Prostate gland (tissue), 2 donors: ENCODE results near the gene ETS2. TPM values are rescaled to one million over a fixed set of nuclear protein-coding genes. Genes with fewer than 3 reads are reported as not detected.

Source experiments
- DNase-seq: peaks from one replicate; pipeline ENCODE4 v3.0.0-alpha.2; 2019; ENCODE audit warnings: low spot score
- H3K27ac ChIP-seq, 2 donors: fragments of 200-600 bp; sonication (generic); 2 replicates each; pipeline ENCODE4 v1.5.1; 2017 to 2019
- H3K27me3 ChIP-seq: fragments of 200-600 bp; sonication (generic); replicated peaks from 2 replicates; pipeline ENCODE4 v1.5.1; 2019; ENCODE audit not compliant: insufficient read depth
- H3K36me3 ChIP-seq, 2 donors: fragments of 200-600 bp; sonication (generic); 1 replicate in 1 of 2; 2 replicates in 1 of 2; pipeline versions ENCODE4 v1.5.1 to v1.8.1; 2017 to 2019
- H3K4me1 ChIP-seq: fragments of 200-600 bp; sonication (generic); replicated peaks from 2 replicates; pipeline ENCODE4 v1.5.1; 2019
- H3K4me3 ChIP-seq, 2 donors: fragments of 200-600 bp; sonication (generic); 2 replicates each; pipeline ENCODE4 v1.5.1; 2017 to 2019
- H3K9me3 ChIP-seq: fragments of 200-600 bp; sonication (generic); 2 replicates; pipeline ENCODE4 v1.5.1; 2017
- POLR2A ChIP-seq: fragments of 450-650 bp; IDR thresholded peaks from one replicate; pipeline ENCODE4 v1.6.1; 2016; ENCODE audit warnings: antibody characterized with exemption, mild to moderate bottlenecking
- POLR2AphosphoS5 ChIP-seq: sonication (generic); formaldehyde crosslinking; IDR thresholded peaks from one replicate; pipeline ENCODE4 v1.6.1; 2017; ENCODE audit warnings: antibody characterized with exemption
- WGBS: methylation state at CpG from one replicate; pipeline ENCODE4 v1.1.5; 2018; 5-methylcytosine and 5-hydroxymethylcytosine counted together
- intact Hi-C: fragments of 100-400 bp; cut with DNase I; formaldehyde crosslinking; loops from one replicate; pipeline ENCODE4 v1.14.2; 2022
- total RNA-seq, 2 donors: library from RNA; depleted of rRNA; stranded (reverse); fragments of >200 nt; gene quantifications; one replicate each; pipeline ENCODE4 v1.1.0, GENCODE V29; 2016
- TF ChIP-seq, protein P1 (sequence below), 4 experiments: fragments of 200-600 bp in 2 of 4; fragments of 450-650 bp in 2 of 4; sonication (generic) in 2 of 4; IDR thresholded peaks; 1 replicate in 3 of 4; 2 replicates in 1 of 4; pipeline ENCODE4 v1.5.1; 2016 to 2019; ENCODE audit warnings: antibody characterized with exemption in 4 of 4, mild to moderate bottlenecking in 2 of 4, moderate library complexity in 2 of 4

Gene ETS2
- total RNA-seq, 2 donors from 2014 or later, result 53.3 to 80.2 TPM

GRCh38 chr21:38811257-38811656 lies 5.5 kb downstream of the ETS2 start:
- H3K4me3 ChIP-seq, result no peak overlapping the region
- DNase-seq, result no peak
- peaks cover 3% of the 10 kb centered on the region for H3K4me1 ChIP-seq
- H3K27me3 ChIP-seq, result no peaks in the 10 kb centered on the region
- no peaks in the 10 kb centered on the region for H3K9me3 ChIP-seq
- peak overlapping the region; percentile 89 to 91 for H3K27ac ChIP-seq
- intact Hi-C loops, result no loop called here
- TF ChIP-seq, protein P1, sequence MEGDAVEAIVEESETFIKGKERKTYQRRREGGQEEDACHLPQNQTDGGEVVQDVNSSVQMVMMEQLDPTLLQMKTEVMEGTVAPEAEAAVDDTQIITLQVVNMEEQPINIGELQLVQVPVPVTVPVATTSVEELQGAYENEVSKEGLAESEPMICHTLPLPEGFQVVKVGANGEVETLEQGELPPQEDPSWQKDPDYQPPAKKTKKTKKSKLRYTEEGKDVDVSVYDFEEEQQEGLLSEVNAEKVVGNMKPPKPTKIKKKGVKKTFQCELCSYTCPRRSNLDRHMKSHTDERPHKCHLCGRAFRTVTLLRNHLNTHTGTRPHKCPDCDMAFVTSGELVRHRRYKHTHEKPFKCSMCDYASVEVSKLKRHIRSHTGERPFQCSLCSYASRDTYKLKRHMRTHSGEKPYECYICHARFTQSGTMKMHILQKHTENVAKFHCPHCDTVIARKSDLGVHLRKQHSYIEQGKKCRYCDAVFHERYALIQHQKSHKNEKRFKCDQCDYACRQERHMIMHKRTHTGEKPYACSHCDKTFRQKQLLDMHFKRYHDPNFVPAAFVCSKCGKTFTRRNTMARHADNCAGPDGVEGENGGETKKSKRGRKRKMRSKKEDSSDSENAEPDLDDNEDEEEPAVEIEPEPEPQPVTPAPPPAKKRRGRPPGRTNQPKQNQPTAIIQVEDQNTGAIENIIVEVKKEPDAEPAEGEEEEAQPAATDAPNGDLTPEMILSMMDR (IDR thresholded peaks at IDR 0.05), result no peak
- TF ChIP-seq POLR2AphosphoS5, result peak; percentile 15
- H3K36me3 ChIP-seq, result peaks cover 3 to 11% of the 10 kb centered on the region in 2 donors
- WGBS, result 42% methylated on average over 8 of the region's 8 CpGs

- no peak for DNase-seq
- no peak overlapping the region for H3K4me3 ChIP-seq
- no peak for TF ChIP-seq POLR2A
- no peak for TF ChIP-seq POLR2AphosphoS5
- TF ChIP-seq, protein P1 (IDR thresholded peaks at IDR 0.05), result no peak
- WGBS, result 71% methylated on average over 2 of the region's 2 CpGs
- H3K27me3 ChIP-seq, result no peaks in the 10 kb centered on the region
- H3K9me3 ChIP-seq, result no peaks in the 10 kb centered on the region
- intact Hi-C loops, result no loop called here
- H3K27ac ChIP-seq, result peak overlapping the region in 1 of 2 donors; percentile 91
- peaks cover 3% of the 10 kb centered on the region for H3K4me1 ChIP-seq
- peaks cover 3 to 11% of the 10 kb centered on the region in 2 donors for H3K36me3 ChIP-seq
Observed at GRCh38 chr21:38813143-38813542, 7.4 kb downstream of the ETS2 start.

- intact Hi-C loops, result no loop called here
- H3K9me3 ChIP-seq, result no peaks in the 10 kb centered on the region
- TF ChIP-seq POLR2A (no peak), POLR2AphosphoS5 (peak; percentile 19)
- WGBS, result 75% methylated on average over 8 of the region's 8 CpGs
- H3K27ac ChIP-seq, result peak overlapping the region in 1 of 2 donors; percentile 91
- H3K4me1 ChIP-seq, result peaks cover 3% of the 10 kb centered on the region
- no peak for DNase-seq
- no peak overlapping the region for H3K4me3 ChIP-seq
- H3K27me3 ChIP-seq, result no peaks in the 10 kb centered on the region
- H3K36me3 ChIP-seq, result peaks cover 3 to 11% of the 10 kb centered on the region in 2 donors
Observed at GRCh38 chr21:38813547-38813946, 7.8 kb downstream of the ETS2 start.

GRCh38 chr21:38814126-38815059 lies 8.7 kb downstream of the ETS2 start:
- 80% methylated on average over 16 of the region's 16 CpGs for WGBS
- TF ChIP-seq POLR2AphosphoS5 (no peak), POLR2A (no peak)
- TF ChIP-seq, protein P1 (IDR thresholded peaks at IDR 0.05), result no peak
- H3K4me3 ChIP-seq, result no peak overlapping the region
- H3K4me1 ChIP-seq, result peaks cover 3% of the 10 kb centered on the region
- intact Hi-C loops, result no loop called here
- no peak for DNase-seq
- H3K27me3 ChIP-seq, result no peaks in the 10 kb centered on the region
- peak overlapping the region in 1 of 2 donors; percentile 0 for H3K27ac ChIP-seq
- no peaks in the 10 kb centered on the region for H3K9me3 ChIP-seq
- H3K36me3 ChIP-seq, result peaks cover 3 to 13% of the 10 kb centered on the region in 2 donors

DNA sequence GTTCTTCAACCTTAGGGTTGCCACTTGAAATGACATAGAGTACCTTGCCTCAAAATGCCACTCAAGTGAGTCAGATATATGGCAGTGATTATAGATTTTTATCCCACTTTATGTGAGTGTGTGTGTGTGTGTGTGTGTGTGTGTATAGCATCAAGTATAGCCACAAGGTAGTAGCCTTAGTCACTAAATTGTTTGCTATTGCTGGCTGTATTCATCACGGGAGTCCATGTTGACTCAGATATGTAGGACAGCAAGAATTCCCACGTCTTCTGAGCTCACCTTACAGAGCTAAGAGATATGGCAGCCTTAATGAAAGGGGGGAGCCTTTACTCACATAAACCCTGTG lies 9.3 kb downstream of the ETS2 start:
- TF ChIP-seq, protein P1 (IDR thresholded peaks at IDR 0.05), result no peak
- no peak overlapping the region for H3K4me3 ChIP-seq
- H3K9me3 ChIP-seq, result no peaks in the 10 kb centered on the region
- H3K36me3 ChIP-seq, result peaks cover 3 to 20% of the 10 kb centered on the region in 2 donors
- no peak for DNase-seq
- peak overlapping the region in 1 of 2 donors; percentile 0 for H3K27ac ChIP-seq
- intact Hi-C loops, result no loop called here
- WGBS, result 69% methylated on average over 2 of the region's 2 CpGs
- H3K27me3 ChIP-seq, result no peaks in the 10 kb centered on the region
- H3K4me1 ChIP-seq, result peaks cover 3% of the 10 kb centered on the region
